A204.1 (cell line): ENCODE results near the gene NCKAP5.

ENCODE experiments used
- FAIRE-seq: peaks from 2 replicates; lab custom pipeline; 2012; peaks lifted over from hg19 to GRCh38; lab: Jason Lieb, UNC

Gene NCKAP5

DNA sequence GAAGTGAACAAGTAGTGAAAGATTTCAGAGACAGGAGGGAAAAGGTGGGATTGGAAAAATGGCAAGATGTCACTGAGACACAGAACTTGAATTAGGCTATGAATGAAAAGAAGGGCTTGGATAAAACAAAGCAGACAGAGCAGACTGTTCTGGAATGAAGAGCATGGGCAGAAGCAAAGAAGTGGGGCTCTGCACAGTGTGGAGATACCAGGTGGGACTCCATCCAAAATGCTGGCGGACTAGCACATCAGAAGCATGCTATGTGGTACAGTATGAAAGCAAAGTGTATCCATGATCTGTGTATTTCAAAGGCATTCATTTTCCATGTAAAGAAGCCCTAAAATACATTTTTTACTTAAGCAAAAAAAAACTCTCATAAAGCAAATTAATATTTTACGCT lies 487.4 kb downstream of the NCKAP5 start:
- FAIRE-seq, result no peak

DNA sequence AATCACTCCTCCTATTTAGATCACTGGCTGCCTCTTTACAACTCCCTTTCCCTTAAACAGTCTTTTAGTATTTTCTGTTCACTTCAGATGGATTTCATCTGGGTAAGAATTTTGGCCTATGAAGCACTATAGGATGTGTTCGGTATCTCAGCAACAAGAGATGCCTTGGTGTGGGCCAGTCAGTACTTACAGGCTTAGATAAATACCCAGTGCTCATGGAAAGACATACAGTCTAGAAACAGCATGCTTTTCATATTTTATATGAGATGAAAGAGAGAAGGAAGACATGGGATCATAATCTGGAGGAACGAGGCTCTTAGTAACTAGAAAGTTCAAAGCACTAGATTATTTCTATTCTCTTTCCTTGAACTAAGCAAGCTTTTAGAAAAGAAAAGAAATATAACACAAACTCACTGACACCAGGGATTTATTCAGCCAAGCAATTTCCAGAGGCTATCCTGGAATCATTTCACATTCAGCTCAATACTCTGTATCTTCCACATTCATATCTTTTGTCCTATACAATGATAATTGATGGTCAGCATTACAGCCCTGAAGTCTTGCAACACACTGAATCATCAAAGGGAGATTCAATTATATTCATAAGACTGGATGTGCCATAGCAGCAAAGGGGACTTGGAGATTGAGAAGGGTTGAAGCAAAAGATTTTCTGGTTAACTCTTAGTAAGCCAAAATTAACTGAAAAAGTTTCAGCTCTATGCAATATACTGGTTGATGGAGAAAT lies 489.4 kb downstream of the NCKAP5 start:
- no peak for FAIRE-seq

- no peak for FAIRE-seq
Observed at GRCh38 chr2:133077269-133077822, 490.9 kb downstream of the NCKAP5 start.

GRCh38 chr2:133072837-133073694 lies 495.2 kb downstream of the NCKAP5 start:
- no peak for FAIRE-seq

GRCh38 chr2:133063775-133064174 lies 504.5 kb downstream of the NCKAP5 start:
- no peak for FAIRE-seq

DNA sequence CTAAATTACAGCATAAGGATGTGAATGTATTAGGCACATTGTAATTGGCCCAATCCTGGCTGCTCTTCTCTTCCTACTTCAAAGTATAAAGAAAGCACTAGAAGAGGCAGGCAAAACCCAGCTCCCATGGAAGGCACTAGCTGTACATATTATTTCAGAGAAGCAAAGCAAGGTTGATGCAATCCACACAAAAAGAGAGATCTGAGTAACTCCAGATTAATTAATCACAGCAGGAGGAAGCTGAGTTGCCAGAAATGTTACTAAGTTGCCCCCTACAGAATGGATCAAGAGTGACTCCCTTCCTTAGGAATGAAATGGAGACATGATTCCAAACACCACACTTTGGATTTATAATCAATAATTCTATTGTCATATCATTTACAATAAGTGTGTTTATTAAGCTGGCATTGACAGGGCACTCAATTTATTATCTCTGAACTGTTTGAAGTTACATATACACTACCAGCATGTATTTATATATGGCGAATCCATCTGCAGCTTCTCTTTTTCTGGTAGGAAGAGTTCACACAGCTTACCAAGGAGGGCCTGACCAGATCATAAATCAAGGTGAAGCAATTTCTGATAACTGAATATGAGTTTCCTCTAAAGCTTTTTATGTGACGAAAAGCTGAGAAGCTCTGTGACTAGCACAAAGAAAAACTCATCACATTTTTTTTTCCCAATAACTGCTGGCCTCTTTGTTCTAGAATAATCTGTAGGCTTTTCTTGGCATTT lies 505.2 kb downstream of the NCKAP5 start:
- FAIRE-seq, result no peak

DNA sequence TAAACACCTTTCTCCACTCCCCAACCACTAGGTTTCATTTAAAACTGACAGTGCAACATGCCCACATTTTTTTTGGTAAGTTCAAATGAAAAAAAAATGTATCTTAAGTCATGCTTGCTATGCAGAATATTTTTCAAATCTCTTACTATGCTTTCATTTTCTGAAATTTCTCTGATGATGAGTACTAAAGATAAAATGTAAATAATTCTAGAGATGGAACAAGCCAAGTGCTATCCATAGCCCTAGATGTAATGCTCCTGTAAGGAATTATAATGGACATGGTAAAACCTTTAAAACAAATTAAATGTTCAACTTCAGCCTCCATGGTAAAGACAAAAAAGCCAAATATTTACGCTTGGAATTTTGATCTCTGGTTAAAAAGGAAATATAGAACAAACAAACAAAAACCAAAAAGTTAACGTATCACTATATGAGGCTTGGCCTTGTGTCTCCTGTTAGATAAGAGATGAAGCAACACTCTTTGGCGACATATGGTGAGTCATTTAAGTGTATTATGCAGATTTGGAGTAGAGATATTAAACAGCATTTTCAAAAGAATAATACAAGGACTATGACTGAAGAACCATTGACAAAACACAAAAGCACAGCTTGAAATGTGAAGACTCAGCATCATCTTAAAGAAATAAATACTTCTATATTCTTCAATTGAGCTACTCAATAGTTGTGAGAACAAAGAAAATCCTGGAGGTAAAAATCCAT lies 506.2 kb downstream of the NCKAP5 start:
- no peak for FAIRE-seq

- FAIRE-seq, result no peak
Observed at GRCh38 chr2:133054297-133054696, 514.0 kb downstream of the NCKAP5 start.

DNA sequence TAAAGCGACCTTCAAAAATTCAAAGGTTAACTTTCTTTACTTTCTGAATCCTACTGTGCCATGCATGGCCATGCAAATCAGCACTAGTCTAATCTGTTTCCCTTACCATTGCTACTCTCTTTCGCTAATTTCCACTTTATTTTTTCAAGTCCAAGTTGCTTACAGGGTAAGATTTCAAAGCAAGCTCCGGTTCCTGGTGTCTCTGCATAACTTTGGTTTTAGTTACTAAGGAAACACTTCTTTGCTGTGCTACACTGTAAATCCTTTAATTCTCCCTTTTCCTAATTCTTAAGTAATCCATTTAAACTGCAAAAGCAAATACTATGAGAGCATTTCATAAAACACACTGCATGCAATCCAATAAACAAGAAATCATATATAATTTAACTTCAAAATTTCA lies 514.7 kb downstream of the NCKAP5 start:
- FAIRE-seq, result no peak

GRCh38 chr2:133045787-133046186 lies 522.5 kb downstream of the NCKAP5 start:
- no peak for FAIRE-seq

- no peak for FAIRE-seq
Observed at GRCh38 chr2:133044556-133044955, 523.7 kb downstream of the NCKAP5 start.

DNA sequence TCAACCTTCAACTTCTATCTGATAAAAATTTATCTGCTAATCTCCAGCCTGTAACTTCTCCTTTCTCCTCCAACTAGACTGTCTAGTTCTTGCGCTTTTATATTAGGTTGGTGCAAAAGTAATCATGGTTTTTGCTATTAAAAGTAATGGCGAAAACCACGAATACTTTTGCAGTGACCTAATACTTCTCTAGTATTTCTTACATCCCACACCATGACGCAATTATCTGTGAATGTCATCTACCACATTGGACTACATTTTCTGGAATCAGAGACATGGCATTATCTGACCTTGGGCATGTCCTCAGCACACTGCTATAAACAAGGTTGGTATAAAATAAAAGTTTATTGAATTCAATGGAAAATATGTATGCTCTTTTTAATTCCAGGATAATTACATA lies 528.1 kb downstream of the NCKAP5 start:
- FAIRE-seq, result no peak

GRCh38 chr2:133039531-133039930 lies 528.7 kb downstream of the NCKAP5 start:
- FAIRE-seq, result no peak

DNA sequence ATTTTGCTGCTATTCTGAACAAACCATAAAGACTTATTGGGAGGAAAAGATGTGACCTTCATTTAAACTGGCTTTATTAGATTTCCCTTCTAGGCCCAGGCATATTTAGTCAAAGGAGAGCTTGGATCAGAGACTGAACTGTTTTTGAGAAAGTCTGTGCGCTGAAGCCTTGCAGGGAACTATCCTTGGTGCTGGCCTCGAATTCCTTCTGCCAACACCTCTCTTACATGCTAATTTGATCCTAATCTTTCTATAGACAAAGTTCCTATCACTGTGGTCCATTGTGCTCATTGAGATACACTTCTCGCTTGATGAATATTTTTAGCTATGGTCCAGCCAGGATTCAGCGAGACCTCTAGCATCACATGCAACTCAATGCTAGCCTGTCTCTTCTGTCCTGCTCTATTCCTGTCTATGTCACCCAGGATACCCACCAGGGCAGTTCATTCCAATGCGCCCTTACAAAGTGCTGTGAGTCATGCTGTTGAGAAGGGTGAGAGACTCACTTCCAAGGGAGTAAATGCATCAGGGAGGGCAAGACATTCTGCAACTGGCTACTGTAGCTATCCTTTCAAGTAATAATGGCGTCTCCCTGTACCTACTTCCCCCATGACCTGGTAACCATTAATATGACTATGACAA lies 541.6 kb downstream of the NCKAP5 start:
- FAIRE-seq, result no peak

DNA sequence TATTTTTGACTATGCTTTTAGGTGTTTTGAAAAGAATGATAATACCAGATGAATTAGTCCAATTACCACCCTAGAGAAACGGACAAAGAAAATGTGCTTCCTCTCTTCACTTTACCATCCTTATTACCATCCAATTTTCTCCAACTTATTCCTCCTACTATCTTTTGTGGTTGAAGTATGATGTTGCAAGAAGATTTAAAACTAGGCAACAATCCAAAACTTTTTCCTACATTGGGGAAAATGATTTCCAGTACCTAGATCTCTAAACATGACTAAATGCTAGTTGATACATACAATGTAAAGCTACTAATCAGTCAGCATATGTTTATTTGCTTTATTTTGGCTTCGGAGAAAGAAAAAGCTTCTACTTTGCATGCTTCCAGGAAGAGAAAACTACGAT lies 543.3 kb downstream of the NCKAP5 start:
- FAIRE-seq, result no peak

GRCh38 chr2:133012847-133013734 lies 555.2 kb downstream of the NCKAP5 start:
- FAIRE-seq, result no peak

DNA sequence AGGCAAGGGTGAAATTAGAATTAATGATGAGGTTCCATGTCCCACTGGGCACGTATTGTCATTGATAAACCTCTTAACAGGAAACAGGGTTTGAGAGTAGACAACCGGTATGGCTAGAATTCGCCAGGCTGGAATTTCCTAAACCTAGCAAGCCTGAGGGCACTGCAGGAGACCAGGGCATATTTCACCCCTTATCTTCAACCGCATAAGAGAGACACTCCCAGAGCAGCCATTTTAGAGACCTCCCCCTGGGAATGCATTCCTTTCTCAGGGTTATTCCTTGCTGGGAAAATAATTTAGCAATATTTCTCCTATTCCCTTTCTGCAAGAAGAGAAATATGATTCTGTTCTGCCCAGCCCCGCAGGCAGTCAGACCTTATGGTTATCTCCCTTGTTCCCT lies 563.6 kb downstream of the NCKAP5 start:
- FAIRE-seq, result no peak

GRCh38 chr2:132999421-132999820 lies 568.8 kb downstream of the NCKAP5 start:
- FAIRE-seq, result no peak

DNA sequence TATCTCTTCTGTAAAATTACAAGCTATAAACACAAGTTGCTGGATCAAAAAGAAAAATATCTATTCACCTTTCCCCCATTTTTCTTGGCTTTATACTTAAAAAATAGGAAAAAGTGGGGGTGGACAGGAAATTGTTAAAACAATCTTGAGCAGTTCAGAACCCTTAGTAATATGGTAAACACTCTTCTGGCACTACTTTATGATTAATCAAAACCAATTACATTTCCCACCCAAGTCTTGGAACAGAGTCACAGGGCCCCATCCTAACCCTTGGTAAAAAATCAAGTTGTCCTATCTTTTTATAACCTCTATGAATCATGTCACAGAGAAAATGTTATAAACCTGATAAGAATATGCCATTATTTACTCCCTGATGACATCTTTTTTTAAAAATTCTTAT lies 570.0 kb downstream of the NCKAP5 start:
- no peak for FAIRE-seq

- FAIRE-seq, result no peak
Observed at GRCh38 chr2:132991471-132992045, 576.7 kb downstream of the NCKAP5 start.
